RKO (cell line): ENCODE measurements around the gene SLC51B.
"Not testable (repeated sequence)": the region's sequence is repeated elsewhere in the genome, so short reads cannot be mapped to it uniquely, and the experiment has no call there.

Source experiments
- DNase-seq: peaks from one replicate; pipeline ENCODE4 v3.0.0-alpha.2; 2016; ENCODE audit warnings: low spot score

The SLC51B gene

GRCh38 chr15:65084500-65085206 lies 39.5 kb downstream of the SLC51B start:
- DNase-seq: no peak

- DNase-seq: no peak
Measured at GRCh38 chr15:65085207-65085753, 40.1 kb downstream of the SLC51B start.

- no peak for DNase-seq
Measured at GRCh38 chr15:65085990-65086679, 40.9 kb downstream of the SLC51B start.

DNA sequence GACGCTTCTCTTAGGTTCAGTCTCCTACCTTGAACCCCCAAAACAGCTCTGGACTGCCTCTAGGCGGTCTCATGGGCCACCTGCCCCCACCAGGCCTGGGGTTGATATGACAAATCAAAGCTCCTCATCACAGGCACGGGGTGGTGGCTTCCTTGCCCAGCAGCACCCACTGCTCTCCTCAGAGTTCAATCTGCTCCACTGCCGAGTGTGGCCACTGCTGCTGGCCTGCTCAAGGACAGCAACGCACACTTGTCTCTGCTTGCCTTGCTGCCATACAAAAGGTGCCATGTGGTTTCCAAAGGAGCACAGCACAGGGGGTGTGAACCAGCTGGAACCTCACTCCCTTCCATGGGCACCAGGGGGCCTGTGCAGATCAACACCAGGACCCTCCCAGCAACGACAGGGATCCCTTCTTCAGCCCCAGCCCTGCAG lies 41.5 kb downstream of the SLC51B start:
- no peak for DNase-seq

DNA sequence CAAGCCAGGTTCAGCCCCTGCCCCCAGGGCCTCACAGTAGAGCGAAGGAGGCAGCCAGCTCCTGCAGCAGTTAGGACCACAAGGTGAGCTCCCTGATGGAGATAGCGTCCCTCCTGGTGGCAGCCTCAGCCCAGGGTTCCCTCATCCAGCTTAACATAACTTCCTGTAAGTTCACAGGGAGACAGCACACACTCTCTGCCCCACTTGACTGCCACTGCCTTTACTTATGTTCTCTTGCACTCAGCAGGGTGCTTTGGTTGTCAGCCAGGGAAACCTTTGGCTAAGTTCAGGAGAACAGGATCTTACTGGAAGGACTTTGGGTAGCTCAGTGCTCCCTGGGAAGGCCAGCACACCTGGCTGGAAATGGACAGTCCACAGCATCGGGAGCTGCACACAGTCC lies 42.2 kb downstream of the SLC51B start:
- DNase-seq: no peak

- no peak for DNase-seq
Measured at GRCh38 chr15:65087873-65088642, 42.9 kb downstream of the SLC51B start.

GRCh38 chr15:65088643-65089021 lies 43.4 kb downstream of the SLC51B start:
- no peak for DNase-seq

GRCh38 chr15:65089206-65089824 lies 44.1 kb downstream of the SLC51B start:
- DNase-seq: no peak

- no peak for DNase-seq
Measured at GRCh38 chr15:65091946-65092770, 47.0 kb downstream of the SLC51B start.

DNA sequence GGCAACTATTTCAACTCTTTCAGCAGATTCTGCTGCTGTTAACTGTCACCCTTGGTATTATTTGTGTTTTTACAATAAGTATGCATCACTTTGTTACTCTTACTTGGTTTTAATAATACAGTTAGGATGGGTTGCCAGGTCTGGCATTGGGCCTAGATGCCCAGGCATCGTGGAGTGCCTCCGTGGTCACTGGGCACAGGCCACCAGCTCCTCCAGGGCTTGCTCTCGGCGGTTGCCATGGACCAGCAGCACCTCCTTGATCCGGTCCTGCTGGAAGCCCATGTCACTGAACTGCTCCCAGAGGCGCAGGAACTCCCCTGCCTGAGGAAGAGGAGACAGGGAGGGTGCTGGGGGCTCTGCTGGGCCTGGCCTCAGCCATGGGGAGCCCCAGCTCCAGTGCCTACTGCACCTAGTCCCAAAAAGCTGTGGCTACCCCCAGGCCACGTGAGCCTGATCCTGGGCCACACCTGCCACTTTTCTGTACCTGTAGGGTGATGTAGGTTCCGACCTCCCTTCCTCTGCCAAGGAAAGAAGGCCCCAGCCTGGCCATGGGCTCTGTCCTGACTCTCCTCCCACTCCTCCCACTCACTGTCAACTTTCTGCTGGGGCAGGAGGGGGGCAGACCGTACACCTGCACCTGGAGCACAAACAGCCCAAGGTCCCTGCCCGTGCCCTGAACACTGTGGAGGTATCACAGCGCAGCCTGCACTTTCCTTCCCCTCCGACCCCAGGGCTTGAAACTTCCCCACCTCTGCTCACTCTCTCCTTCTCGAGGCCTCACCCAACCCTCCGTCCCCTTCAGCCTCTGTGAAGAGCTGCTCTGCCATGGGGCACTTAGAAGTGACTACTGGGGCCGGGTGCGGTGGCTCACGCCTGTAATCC lies 48.0 kb downstream of the SLC51B start:
- no peak for DNase-seq

GRCh38 chr15:65093793-65094170 lies 48.6 kb downstream of the SLC51B start:
- DNase-seq: not testable (repeated sequence)

GRCh38 chr15:65094294-65094995 lies 49.3 kb downstream of the SLC51B start:
- no peak for DNase-seq

GRCh38 chr15:65095011-65095746 lies 50.0 kb downstream of the SLC51B start:
- DNase-seq: no peak

DNA sequence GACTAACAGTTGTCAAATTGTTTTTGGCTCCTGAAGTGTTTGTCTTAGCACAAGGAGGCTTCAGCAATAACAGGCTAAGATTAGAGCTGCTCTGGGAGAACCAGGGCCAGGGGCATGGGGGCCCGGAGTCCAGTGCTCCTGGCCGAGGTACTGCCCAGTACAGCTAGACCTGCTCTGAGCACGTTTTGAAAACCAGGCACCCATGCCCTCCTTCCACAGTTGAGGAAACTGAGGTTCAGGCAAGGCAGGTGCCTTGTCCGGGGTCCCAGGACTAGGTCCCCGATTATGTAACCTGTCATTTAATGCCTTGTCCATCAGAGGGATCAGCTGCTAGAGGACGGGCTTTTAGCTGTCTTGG lies 50.5 kb downstream of the SLC51B start:
- no peak for DNase-seq

GRCh38 chr15:65096481-65097385 lies 51.5 kb downstream of the SLC51B start:
- no peak for DNase-seq

DNA sequence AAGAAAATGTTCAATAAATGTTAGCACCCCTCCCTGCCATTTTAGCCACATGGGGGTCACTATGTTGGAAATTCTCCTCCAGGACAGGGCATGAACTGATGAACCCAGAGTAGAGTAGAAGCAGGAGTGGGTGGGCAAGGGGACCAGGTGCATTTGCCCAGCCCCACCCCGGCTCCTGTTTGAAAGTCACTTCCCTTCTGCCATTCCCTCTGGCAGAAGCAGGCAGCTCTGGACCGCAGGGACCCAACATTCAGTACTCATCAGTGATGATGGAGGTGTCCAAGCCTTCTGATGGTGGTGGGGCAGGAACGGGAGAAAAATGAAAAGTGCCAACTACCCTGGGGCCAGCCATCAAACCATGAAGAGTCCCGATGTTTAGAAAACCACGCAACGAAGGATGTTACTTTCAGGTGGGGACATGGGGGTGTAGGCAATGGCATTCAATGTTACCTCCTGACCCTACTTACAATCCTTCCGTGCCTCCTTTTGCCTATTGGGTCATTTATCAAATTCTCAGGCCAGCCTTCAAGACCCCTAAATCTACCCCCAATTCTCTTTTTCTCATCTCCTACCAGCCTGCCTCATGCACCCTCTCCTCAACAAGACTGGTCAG lies 52.6 kb downstream of the SLC51B start:
- DNase-seq: no peak

GRCh38 chr15:65099336-65099735 lies 54.1 kb downstream of the SLC51B start:
- no peak for DNase-seq

- DNase-seq: not testable (repeated sequence)
Measured at GRCh38 chr15:65099801-65100200, 54.6 kb downstream of the SLC51B start.
